ENCODE results near the gene PDGFRA.

- TF ChIP-seq CTCF (IDR thresholded peaks at IDR 0.05): no peak
- no peak for TF ChIP-seq POLR2AphosphoS5 (IDR thresholded peaks at IDR 0.05)
- no peak for TF ChIP-seq POLR2A (IDR thresholded peaks at IDR 0.05)
Measured at GRCh38 chr4:54274264-54274663, 45.2 kb downstream of the PDGFRA start.
